Urothelium cell line (cell line): ENCODE data around the gene SLCO3A1.

Experiments used
- DNase-seq: peaks from one replicate; pipeline ENCODE4 v3.0.0; 2011; ENCODE audit warnings: low spot score, mixed read lengths
- FAIRE-seq: peaks from 2 replicates; lab custom pipeline; 2011; peaks lifted over from hg19 to GRCh38; lab: Jason Lieb, UNC

SLCO3A1 gene

DNA sequence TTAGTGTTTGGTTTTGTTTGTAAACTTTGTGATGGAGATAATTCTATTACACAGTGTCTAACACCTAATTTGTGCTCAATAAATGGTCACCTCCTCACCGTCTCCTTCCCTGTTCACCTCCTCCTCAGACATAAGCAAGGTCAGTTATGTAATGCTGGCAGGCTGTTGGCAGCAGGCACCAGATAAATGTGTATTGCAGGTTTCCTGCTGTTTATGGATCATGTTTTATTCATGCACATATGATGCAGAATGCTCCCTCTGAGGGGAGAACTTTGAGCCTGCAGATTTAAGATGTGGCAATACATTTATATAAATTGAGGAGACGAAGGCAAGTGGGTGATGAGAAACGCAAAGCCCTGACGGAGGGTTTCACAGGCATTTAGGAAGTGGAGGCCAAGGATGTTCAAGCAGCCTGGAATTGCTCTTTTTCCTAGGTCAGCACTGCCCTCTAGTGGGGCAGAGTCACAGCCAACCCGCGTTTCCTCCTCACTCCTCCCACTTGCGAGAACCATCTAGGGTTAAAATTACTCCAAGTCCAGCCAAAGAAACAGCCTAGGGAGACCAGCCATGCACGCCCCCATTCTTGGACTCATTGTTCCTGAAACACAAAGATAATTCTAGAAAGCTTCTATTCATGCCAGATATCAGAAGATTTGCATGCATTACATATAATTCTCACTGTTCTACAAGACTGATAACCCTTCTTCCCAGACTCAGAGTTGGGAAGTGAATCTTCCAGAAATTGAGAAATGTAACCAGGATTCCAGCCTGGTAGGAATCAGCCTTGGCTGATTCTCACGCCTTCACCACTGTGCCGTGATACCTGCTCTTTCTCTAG, 228.7 kb downstream of the SLCO3A1 start:
- FAIRE-seq (no peak), DNase-seq (peak; percentile 76)

DNA sequence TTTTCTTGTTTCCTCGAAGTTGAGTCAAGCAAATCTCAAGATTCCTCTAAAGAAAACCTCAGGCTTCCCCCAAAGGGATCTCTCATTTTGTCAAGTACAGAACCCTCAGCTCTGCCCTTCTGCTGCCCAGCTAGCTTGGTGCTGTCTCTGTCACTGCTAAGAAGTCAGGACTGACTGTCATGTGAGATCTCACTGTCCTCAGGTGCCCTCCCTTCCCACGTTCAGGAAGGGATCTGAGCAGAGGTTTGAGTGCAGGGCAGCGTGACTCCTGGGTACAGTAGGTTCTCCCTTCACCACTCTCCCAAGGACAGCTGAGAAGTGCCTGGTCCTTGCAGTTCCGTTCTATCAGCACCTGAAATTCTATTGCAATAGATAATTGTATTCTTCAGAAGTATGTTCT, 229.7 kb downstream of the SLCO3A1 start:
- FAIRE-seq (no peak), DNase-seq (no peak)

DNA sequence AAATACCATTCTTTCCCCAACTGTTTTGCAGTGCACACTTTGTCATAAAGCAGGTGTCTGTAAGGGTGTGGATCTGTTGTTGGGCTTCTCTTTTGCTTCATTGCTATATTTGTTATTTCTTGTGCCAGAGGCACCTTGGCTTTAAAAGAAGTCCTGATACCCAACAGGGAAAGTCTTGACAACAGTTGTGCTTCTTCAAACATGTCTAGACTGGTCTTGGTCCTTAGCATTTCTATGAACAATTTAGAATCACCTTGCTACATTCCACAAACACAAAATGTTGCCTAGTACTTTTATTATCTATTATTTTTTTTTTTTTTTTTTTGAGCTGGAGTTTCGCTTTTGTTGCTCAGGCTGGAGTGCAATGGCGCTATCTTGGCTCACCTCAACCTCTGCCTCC, 233.7 kb downstream of the SLCO3A1 start:
- no peak for FAIRE-seq
- no peak for DNase-seq

DNA sequence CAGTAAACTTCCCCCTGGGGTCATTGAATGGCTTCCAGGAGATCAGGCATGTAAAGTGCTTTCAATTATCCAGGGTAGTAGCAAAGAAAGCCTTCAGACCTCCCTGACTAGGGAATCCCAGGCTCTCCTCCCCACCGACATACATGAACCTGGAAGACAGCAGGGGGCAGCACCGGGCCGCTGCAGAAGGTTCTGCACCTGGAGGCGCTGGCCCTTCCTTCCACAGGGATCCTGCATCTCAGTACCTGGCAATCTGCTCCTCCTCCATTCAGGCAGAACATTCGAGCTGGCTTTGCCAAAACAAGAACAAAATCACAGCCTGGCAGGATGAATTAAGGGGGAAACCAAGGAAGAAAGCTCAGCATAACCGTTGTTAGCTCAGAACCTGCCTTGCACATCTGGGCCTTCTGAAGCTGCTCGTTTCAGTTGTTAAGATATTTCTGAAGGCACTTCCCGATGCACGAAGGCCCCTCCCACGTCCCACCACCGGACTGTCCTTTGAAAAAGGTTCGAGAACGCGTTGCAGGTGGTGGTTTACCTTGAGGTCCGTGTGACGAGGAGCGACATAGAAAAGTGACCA, 237.7 kb downstream of the SLCO3A1 start:
- FAIRE-seq (no peak), DNase-seq (peak; percentile 64)

DNA sequence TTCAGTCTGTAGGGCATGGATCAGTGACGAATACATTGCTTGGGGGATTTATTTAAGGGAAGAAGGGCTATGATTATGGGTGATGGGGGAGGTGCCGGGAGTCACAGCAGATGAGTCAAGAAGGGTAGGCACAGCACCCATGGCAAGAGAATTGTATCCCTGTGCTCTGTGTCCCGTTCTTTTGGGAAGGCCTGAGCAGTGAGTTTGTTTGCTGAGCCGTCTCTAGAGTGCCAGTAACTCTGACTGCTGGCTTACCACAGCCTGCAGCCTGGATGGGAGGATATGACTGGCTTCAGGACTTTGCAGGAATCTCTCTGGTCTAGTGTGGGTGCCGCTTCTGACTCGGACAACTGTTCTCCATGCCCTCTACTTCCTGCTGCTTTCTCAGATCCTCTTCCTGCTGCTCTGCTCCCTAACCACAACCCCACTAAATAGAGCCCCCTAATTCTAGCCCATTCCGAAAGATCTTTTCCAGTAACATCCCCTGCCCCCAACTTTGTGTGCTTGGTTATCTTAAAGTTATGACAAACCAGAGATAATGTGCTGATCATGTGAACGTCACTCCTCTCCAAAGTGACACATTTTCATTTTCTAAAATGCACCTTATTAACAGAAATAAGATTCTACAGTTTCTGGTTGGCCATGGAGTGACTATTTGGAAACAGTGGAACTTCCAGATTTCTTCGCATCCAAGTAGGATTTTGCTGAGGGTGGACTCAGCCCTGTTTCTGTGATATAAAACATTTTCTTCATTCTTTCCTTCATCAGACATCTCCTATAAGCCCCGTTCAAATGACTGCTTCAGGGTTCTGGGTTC, 239.0 kb downstream of the SLCO3A1 start:
- DNase-seq = no peak
- FAIRE-seq = no peak

DNA sequence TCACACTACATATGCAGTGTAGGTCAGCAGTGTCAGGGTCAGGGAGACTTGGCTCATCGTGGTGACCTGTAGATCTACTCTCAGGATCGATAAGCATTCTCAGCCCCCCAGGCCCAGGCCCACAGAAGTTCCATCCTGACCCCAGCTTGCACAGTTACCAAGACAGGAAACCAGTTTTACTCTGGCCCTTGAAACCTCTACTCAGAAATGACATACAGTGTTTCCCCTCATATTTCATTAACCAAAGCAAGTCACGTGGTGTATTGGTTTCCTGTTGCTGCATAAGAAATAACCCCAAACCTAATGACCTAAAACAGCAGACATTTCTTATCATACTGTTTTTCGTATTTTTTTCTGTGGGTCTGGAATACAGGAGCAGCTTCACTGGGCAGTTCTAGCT, 242.2 kb downstream of the SLCO3A1 start:
- DNase-seq (no peak), FAIRE-seq (no peak)

DNA sequence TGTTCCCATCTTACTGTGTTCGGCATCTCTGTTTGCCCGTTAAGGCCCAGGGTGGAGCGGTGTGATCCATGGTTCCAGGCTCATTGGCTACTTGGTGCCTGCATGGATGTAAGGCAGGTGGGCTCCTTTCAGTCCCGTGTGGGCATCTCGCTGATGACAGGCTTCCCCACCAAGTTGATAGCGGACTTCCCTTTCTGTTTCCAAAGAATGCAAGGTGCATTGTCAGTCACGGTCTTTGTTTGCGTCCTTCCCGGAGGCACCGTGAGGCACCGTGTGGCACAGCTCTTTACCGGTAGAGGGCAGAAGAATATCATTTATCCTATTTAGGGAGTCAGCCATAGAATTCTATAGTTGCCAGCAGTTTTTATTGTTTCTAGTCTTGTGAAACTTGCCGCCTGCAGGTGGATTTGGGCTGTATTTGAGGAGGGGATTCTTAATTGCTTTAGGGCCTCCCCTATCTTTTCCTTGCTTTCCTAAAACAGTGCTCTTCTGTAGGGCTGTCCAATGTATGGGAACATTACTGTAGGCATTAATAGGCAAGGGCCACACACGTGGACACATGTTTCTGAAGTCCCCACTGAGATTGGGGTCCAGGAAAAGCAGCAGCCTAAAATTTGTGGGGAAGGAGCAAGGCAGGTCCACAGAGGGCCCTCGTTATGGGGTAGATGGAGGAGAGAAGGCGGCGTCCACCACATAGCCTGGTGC, 244.1 kb downstream of the SLCO3A1 start:
- DNase-seq (peak; percentile 66), FAIRE-seq (peak; percentile 66)

DNA sequence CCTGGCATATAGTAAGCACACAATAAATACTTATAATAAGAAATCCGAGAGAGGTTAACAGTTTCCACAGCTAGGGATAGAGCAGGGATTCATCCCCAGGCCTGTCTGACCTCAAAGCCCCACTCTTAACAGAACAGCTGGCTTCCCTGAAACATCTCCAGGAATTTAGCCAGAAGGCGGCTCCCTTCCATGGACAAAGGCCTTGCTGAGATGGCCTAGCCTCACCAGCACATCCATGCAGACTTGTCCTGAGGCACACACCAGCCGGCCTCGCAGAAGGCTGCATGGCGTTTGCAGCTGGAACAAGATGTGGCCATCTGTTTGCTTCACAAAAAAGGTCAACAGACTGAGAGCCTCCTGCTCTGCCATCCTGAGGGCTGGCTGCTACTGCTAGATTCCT, 245.4 kb downstream of the SLCO3A1 start:
- FAIRE-seq (no peak), DNase-seq (no peak)

DNA sequence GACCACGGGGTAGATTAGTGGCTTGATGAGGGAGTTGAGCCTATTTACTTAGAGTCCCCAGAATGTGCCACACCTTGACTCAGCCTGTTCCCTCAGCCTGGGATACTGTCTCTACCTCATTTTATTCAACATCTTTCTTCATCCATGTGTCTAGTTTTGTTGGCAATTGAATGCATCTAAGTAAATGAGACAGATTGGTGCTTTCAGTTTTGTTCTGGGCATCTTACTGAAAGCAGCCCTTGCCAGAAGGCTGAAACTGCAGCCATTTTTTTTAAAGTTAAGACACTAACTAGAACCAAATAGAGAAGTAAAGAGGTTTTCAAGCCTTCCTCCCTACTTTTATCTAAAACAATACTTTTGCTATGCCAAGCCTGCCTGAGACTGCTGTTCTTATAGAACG, 246.8 kb downstream of the SLCO3A1 start:
- FAIRE-seq = no peak

DNA sequence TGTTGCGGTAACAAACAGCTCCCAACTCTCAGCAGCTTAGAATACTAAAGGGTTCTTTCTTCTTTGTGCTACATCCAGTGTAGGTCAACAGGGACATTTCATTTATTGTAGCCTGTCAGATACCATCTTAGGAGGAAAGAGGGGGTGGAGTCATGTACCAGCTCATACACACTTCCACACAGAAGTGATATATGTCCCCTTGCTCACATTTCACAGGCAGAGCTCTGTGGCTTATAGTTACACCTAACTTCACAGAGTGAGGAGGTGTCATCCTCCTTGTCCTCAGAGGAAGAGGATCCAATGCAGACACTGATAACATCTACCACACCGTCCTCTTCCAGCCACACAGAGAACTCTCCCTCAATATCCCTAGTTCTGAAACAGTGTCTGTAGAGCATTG, 247.2 kb downstream of the SLCO3A1 start:
- no peak for DNase-seq
- no peak for FAIRE-seq

More for the DNA sequence above, 246.8 kb downstream of the SLCO3A1 start:
- no peak for DNase-seq

DNA sequence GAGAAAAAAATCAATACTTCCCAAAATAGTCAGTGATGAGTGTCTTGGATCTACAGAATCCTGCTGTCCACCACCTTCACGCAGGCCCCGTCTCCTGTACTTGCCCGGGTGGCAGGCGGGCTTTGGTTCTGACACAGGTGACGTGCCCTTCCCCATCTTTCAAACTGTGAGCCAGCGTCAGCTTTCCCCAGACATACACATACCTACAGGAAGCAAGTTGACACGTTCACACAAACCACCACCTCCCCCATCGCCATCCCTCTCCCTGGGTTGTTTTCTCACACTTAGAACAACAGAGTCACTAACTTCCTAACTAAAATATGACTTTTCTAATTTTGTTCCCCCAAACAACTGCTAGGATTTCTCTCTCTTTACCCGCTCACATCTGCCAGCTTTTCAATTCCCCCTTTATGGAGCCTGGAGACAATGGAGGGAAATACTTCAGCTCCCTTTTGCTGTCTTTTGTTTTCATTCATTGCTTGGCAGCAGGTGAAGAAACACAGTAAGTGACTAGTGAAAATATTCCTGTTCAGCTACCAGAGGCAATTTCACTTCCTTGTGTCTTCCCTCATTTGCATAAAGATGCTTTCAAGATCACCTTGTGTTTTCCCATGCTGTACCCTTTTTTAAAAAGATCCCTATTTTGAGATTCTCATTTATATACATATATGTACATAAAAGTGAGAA, 248.3 kb downstream of the SLCO3A1 start:
- no peak for DNase-seq
- no peak for FAIRE-seq

DNA sequence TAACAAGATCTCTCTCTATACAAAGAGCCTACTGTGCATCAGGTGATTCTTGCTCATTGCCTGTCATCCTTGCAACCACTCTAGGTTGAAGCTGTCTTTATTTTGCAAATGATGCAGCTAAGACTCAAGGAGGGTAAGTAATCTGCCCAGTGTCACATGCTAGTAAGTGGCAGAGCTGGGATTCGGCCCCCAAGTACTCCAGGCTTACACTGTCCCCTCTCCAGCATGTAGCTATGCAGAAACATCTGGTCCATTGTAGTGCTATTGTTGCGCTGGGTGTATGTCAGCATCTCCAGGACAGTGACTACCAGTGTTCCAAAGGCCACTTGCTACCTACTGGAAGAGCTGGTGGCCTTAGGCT, 248.9 kb downstream of the SLCO3A1 start:
- no peak for DNase-seq
- FAIRE-seq = no peak

DNA sequence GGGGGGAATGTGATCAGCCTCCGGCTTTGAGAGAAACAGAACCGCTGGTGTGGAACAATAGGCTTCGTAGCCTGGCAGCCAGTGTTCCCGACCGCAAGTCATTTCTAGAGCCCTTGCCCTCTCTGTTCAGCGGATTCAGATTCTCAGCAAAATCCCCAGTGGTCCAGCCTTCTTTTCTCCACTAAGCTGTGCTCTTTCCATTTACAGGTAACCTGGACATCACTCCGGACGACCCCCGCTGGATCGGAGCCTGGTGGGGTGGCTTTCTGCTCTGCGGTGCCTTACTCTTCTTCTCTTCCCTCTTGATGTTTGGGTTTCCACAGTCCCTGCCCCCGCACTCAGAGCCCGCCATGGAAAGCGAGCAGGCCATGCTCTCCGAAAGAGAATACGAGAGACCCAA, 250.6 kb downstream of the SLCO3A1 start:
- no peak for DNase-seq

DNA sequence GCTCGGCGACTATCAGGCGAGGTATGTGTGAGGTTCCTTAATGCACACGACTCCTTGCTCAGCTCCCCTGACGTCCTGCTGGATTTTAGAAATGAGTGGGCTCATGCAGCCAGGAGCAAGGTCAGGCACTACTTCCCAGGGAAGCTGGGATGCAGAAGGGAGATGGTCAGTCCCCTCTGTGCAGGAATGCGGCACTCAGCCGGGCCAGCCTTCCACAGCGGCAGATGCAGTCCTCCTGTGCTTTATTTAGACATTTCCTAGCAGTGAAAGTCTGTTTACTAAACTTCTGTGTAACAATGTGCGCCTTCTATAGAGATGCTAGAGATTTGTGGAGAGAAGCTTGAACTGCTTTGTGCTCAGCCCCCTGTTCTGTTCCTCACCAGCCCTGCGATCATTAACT, 252.1 kb downstream of the SLCO3A1 start:
- FAIRE-seq (no peak), DNase-seq (no peak)

More for the DNA sequence above, 250.6 kb downstream of the SLCO3A1 start:
- no peak for FAIRE-seq

DNA sequence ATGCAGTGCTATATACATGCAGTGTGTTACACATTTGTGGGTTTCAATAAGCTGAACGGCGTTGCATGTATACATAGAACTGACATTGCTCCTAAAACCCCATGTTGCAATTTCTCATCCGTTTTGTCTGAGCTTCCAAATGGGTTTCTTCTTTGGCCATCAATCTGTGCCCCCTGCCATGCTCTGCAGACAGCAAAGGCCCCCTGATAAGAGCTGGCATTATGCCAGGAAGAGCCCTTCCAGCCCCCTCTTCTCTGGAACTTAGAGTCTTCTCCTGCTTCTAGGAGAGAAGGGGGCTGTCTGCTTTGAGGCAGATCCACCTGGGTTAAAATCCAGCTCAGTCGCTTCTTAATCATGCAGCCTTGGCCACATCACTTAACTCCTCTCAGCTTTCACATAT, 254.0 kb downstream of the SLCO3A1 start:
- DNase-seq (no peak), FAIRE-seq (no peak)

DNA sequence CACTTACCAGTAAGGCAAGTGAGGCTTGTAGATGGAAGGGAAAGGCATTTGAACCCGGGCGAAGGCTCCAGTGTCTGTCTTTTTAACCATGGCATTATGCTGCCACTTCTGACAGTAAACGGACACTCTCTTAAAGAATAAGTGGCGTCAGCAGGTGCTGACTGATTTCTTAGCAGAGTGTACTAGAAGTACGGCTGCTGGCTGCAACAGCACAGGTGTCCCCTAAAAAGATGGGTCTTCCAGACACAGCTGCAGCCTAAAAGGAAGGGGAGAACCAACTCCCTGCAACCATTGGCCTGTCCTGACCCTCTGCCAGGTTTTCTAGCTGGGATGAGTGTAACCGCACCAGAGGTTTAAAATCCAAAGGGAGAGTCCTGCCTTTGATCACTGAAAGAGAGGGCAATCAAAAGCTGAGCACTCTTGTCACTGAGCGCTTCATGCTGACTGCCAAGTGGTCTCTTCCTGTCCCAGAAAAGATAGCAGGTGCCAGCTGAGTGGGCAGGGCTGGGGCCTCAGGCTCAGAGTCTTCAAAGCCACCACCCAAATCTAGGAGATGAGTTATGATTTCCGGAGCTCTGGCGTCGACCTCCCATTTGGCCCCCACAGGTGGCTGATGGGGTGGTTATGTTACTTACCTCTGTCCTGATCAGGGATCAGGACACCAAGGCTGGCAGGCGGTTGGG, 255.8 kb downstream of the SLCO3A1 start:
- FAIRE-seq = no peak
- no peak for DNase-seq

DNA sequence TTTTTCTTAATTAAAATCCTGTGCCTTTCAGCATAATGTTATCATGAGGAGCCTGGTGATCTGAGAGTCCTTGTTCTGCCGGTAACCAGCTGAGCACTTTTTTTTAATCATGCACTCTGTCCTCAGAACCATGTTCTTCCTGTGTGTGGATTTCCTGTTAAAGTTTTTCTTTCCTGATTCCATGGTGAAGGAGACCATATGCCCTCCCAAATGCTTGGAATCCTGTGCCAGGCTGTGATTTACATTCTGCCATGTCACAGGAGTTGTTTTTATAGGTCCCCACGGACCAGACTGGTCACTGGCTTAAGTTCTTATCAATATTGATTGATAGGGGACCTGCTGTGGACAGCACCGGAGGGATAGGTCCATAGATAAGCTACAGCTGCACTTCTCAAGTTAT, 257.8 kb downstream of the SLCO3A1 start:
- DNase-seq = no peak
- no peak for FAIRE-seq

DNA sequence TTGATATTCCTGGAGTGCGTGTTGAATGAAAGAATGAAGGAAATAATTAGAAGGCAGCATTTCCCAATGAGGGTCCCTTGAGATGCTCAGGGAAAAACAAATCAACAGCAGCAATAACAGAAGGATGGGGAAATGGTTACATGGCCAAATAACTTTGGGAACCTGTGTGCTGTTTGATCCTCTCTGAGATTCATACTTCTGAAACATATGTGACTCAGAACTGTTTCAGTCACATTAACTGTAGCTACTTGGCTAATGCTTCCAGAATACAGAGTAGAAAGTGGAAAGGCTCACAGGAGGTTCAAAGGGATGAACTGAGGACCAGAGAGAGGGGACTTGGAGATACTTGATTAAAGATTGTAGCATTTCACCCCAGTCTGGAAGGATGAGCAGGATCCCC, 258.2 kb downstream of the SLCO3A1 start:
- DNase-seq = no peak
- FAIRE-seq = no peak

DNA sequence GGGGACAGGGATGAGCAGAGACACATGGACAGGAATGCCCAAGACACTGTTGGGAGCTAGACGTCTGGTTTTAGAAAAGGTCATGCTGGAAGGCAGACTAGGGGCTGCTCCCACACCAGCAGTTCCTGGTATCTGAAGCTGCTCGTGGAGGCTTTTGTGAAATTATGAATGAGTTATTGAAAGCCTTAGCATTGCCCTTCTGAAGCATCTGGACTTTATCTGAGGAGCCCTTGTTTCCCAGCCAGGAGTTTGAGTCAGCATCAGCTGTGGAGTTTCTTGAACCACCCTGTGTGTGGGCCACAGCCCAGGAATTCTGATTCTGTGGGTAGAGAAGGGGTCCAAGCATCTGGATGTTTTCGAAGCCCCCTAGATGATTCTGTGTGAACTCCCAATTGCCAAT, 258.7 kb downstream of the SLCO3A1 start:
- FAIRE-seq (no peak), DNase-seq (no peak)

DNA sequence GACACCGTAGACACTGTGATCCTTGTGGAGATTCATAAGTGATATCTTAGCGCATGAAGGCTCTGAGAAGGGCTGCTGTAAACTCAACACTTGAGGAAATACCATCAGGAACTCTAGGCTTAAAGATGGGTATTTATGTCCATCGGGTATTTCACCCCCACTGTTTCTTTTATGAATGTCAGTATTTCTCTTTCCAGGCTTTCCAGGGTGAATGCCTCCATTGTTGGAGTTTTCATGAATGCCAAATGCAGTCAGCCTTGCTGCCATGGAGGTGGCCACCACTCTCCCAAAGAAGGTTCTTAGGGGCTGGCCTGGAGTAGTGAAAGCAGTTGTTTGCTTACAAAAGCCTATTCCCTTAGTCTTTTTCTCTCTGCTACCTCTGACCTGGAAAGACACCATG, 259.2 kb downstream of the SLCO3A1 start:
- FAIRE-seq = no peak
- no peak for DNase-seq
